Adrenal gland (tissue), 12 donors: ENCODE measurements around the gene COL4A1. TPM values are rescaled to one million over a fixed set of nuclear protein-coding genes. Genes with fewer than 3 reads are reported as not detected.

ENCODE experiments used
- DNase-seq, 7 donors: peaks; one replicate each; pipeline ENCODE4 v3.0.0-alpha.2; 2019 to 2020
- H3K27ac ChIP-seq, 5 donors: fragments of 200-600 bp; sonication (generic) in 4 of 5; 1 replicate in 3 of 5; 2 replicates in 2 of 5; pipeline versions ENCODE4 v1.5.1 to v1.8.0; 2016 to 2020; ENCODE audit warnings: mild to moderate bottlenecking in 1 of 5
- H3K27me3 ChIP-seq: fragments of 200-600 bp; 2 replicates; pipeline ENCODE4 v1.8.0; 2021
- H3K36me3 ChIP-seq, 2 donors: fragments of 200-600 bp; replicated peaks in 1 of 2; 1 replicate in 1 of 2; 2 replicates in 1 of 2; pipeline versions ENCODE4 v1.5.1 to v1.8.0; 2018 to 2022
- H3K4me1 ChIP-seq, 2 donors: fragments of 200-600 bp; replicated peaks in 1 of 2; 1 replicate in 1 of 2; 2 replicates in 1 of 2; pipeline versions ENCODE4 v1.5.1 to v1.8.0; 2018 to 2021
- H3K4me3 ChIP-seq, 4 donors: fragments of 200-600 bp; sonication (generic) in 3 of 4; one replicate each; pipeline ENCODE4 v1.5.1; 2016 to 2018
- H3K9me3 ChIP-seq, 3 donors: fragments of 200-600 bp; sonication (generic) in 1 of 3; replicated peaks in 1 of 3; 1 replicate in 2 of 3; 2 replicates in 1 of 3; pipeline versions ENCODE4 v1.5.1 to v1.8.0; 2016 to 2021
- POLR2A ChIP-seq, 2 donors: fragments of 450-650 bp; IDR thresholded peaks; one replicate each; pipeline ENCODE4 v1.6.1; 2017; ENCODE audit warnings: antibody characterized with exemption in 2 of 2, mild to moderate bottlenecking in 2 of 2, moderate library complexity in 1 of 2
- WGBS, 4 donors: extraction: QIAGEN DNeasy Blood & Tissue Kit in 2 of 4; methylation state at CpG; one replicate each; pipeline versions ENCODE4 v1.1.5 to v1.1.7; 2013 to 2017; 5-methylcytosine and 5-hydroxymethylcytosine counted together
- intact Hi-C, 2 donors: fragments of 100-400 bp; cut with DNase I; formaldehyde crosslinking; loops; one replicate each; pipeline versions ENCODE4 v1.14.1 to v1.15.0; 2022 to 2023
- polyA plus RNA-seq, 3 donors: library from polyadenylated mRNA; stranded (reverse); fragments of 200-250 nt in 2 of 3; fragments of 350-450 nt in 1 of 3; fragmentation: Illumina TruSeq in 1 of 3; extraction: RNeasy Lipid Tissue Mini Kit (QIAGEN cat#74804) in 1 of 3; gene quantifications; one replicate each; pipeline ENCODE4 v1.2.3, GENCODE V29; 2013 to 2014
- total RNA-seq, 9 donors: library from RNA; depleted of rRNA in 4 of 9; stranded (reverse); fragments of >200 nt in 4 of 9; fragments of 120-200 nt in 1 of 9; fragmentation: NEBNext Ultra II Directional in 1 of 9; extraction: Animal tissue kit (Norgen Biotek cat#: 25700) in 1 of 9; gene quantifications; one replicate each; pipeline versions ENCODE4 v1.1.0 to v1.2.4, GENCODE V29; 2013 to 2023
- TF ChIP-seq, protein P1 (sequence below), 6 experiments: fragments of 450-650 bp in 4 of 6; fragments of 200-600 bp in 2 of 6; sonication (generic) in 1 of 6; IDR thresholded peaks; 1 replicate in 5 of 6; 2 replicates in 1 of 6; pipeline versions ENCODE4 v1.5.1 to v1.8.0; 2016 to 2021; ENCODE audit warnings: antibody characterized with exemption in 6 of 6, mild to moderate bottlenecking in 2 of 6, moderate library complexity in 1 of 6
- donor health status: healthy with polysubstance abuse.
- donor health status: Bipolar disorder and iron deficiency.
- donor health status: DM: yes; HTN: yes; CAD: no.
- donor health status: DM: no; HTN: no; CAD: no.
- donor health status: DM: no; HTN: no; CAD: no.
- donor health status: DM: yes; HTN: yes; CAD: no.

Gene COL4A1
- total and polyA plus RNA-seq, 12 donors, result 62.4 to 364 (median 183) TPM

DNA sequence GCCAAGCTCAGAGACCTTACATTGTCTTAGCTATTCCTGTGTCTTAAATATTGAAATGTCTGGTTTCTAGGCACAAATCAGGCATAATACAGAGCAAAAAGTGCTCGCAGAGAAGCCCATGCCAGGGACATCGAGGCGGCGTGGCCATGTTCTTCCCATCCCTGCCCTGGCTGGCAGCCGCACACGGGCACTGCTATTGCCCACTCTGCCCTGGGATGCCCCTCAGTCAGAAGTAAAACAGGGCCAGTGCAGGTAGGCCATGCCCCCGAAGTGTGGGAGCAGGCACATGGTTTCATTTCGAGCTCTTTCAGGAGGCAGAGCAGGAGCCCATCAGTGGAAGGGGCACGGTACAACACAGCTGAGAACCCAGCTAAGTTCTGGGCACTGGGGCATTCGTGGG is 113.5 kb downstream of the COL4A1 start:
- Histone ChIP-seq H3K9me3 (no peaks in the 10 kb centered on the region), H3K4me1 (no peaks in the 10 kb centered on the region), H3K27ac (no peak overlapping the region), H3K36me3 (peaks cover 0 to 38% of the 10 kb centered on the region in 2 donors), H3K27me3 (no peaks in the 10 kb centered on the region), H3K4me3 (no peak overlapping the region)
- DNase-seq, result no peak
- intact Hi-C loops, result no loop called here
- WGBS, 4 donors, result 85 to 95% (median 87%) methylated on average over 7 to 10 of the region's 10 CpGs
- TF ChIP-seq, protein P1, sequence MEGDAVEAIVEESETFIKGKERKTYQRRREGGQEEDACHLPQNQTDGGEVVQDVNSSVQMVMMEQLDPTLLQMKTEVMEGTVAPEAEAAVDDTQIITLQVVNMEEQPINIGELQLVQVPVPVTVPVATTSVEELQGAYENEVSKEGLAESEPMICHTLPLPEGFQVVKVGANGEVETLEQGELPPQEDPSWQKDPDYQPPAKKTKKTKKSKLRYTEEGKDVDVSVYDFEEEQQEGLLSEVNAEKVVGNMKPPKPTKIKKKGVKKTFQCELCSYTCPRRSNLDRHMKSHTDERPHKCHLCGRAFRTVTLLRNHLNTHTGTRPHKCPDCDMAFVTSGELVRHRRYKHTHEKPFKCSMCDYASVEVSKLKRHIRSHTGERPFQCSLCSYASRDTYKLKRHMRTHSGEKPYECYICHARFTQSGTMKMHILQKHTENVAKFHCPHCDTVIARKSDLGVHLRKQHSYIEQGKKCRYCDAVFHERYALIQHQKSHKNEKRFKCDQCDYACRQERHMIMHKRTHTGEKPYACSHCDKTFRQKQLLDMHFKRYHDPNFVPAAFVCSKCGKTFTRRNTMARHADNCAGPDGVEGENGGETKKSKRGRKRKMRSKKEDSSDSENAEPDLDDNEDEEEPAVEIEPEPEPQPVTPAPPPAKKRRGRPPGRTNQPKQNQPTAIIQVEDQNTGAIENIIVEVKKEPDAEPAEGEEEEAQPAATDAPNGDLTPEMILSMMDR (IDR thresholded peaks at IDR 0.05), result no peak
- no peak for TF ChIP-seq POLR2A (IDR thresholded peaks at IDR 0.05)

DNA sequence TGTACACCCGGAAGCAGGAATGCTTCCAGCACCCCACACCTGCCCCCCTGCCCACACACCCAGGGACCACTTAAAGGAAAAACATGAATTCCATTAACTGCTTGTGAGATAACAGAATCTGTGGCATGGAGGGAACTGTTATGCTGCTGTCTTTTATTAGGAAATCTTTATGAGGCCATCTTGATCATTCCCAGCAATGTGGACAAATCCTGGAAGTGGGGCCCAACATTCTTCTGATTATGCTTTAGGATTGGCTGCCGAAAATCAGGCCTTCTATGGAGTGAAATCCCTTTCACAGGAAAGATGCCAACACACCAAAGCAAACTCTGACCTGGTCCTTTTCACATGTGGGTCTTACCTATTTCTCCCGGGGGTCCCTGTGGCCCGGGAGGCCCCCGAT is 114.5 kb downstream of the COL4A1 start:
- H3K27ac ChIP-seq, result no peak overlapping the region
- no peak for DNase-seq
- 74 to 93% (median 83%) methylated on average over 5 of the region's 5 CpGs for WGBS, 4 donors

DNA sequence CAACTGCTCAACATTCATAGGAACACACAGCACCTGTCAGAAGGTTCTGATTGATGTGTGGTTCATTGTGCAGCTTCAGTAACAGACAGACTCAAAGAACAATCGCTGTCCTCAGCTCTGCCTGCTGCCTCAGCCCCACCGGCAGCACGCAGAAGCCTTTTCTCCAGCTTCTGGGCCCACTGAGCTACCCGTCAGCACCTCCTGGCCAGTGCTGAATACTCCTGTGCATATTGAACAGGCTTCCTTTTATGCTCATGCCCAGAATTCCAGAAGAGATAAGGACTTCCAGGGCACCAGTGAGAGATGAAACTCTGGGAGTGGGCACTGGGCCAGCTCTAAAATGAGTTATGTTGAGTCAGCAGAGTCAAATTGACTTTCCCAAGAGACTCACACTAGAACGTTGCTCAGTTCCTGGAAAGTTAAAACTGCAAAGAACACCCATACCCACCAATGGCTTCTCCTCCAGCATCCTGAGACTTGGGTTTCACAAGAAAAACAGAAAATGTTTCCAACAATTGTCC is 119.3 kb downstream of the COL4A1 start:
- TF ChIP-seq, protein P1 (IDR thresholded peaks at IDR 0.05), result no peak
- no peak for TF ChIP-seq POLR2A (IDR thresholded peaks at IDR 0.05)
- Histone ChIP-seq H3K4me3 (no peak overlapping the region), H3K27ac (peak overlapping the region in 1 of 5 donors; percentile 20), H3K27me3 (no peaks in the 10 kb centered on the region), H3K4me1 (no peaks in the 10 kb centered on the region), H3K36me3 (peaks cover 0 to 43% of the 10 kb centered on the region in 2 donors), H3K9me3 (no peaks in the 10 kb centered on the region)
- peak; percentile 51 to 88 (median 78) for DNase-seq
- 33 to 49% (median 45%) methylated on average over 4 to 5 of the region's 5 CpGs for WGBS, 4 donors
- intact Hi-C loops, result no loop called here

More for the DNA sequence above, 114.5 kb downstream of the COL4A1 start:
- TF ChIP-seq, protein P1 (IDR thresholded peaks at IDR 0.05), result no peak
- TF ChIP-seq POLR2A (IDR thresholded peaks at IDR 0.05), result no peak
- no peaks in the 10 kb centered on the region for H3K27me3 ChIP-seq
- intact Hi-C loops, result no loop called here
- H3K9me3 ChIP-seq, result no peaks in the 10 kb centered on the region
- no peaks in the 10 kb centered on the region for H3K4me1 ChIP-seq
- H3K4me3 ChIP-seq, result no peak overlapping the region
- H3K36me3 ChIP-seq, result peaks cover 0 to 38% of the 10 kb centered on the region in 2 donors

DNA sequence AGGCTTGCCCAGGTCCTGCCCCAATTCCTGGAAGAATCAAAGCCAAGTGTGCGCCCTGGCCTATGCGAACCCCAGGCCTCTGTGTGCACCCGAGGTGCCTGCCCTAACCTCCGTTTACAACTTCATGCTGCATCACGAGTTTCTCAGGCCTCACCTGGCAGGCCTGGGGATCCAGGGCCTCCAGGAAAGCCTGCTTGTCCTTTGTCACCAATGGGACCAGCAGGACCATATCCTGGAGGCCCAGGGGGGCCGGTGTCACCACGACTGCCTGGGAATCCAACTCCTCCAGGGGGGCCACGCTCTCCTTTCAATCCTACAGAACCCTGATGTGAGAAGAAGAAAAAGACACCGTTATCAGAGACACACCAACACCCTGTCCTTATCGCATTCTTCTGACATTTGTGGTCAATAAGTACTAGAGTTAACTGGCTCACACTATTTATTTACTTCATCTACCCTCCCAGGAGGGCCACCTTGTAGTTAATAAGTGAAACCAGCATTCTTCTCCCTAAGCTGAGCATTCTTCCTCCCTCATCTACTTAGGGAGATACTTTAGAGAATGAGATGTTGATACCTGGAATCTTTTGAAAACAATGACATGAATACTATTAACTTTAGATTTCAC is 120.6 kb downstream of the COL4A1 start:
- intact Hi-C loops, result no loop called here
- DNase-seq, result no peak
- H3K4me3 ChIP-seq, result no peak overlapping the region
- H3K27ac ChIP-seq, result no peak overlapping the region
- H3K27me3 ChIP-seq, result no peaks in the 10 kb centered on the region
- H3K9me3 ChIP-seq, result no peaks in the 10 kb centered on the region
- no peaks in the 10 kb centered on the region for H3K4me1 ChIP-seq
- WGBS, 4 donors, result 87 to 93% (median 92%) methylated on average over 5 to 10 of the region's 10 CpGs
- peaks cover 0 to 47% of the 10 kb centered on the region in 2 donors for H3K36me3 ChIP-seq
- TF ChIP-seq, protein P1 (IDR thresholded peaks at IDR 0.05), result no peak
- no peak for TF ChIP-seq POLR2A (IDR thresholded peaks at IDR 0.05)
